ENCODE data around the gene TOP2A.
"Not testable (repeated sequence)": the region's sequence is repeated elsewhere in the genome, so short reads cannot be mapped to it uniquely, and the experiment has no call there.

TOP2A gene

GRCh38 chr17:40376541-40376940 lies 41.2 kb downstream of the TOP2A start:
- not testable (repeated sequence) for DNase-seq

GRCh38 chr17:40375786-40376185 lies 41.9 kb downstream of the TOP2A start:
- DNase-seq = not testable (repeated sequence)

DNA sequence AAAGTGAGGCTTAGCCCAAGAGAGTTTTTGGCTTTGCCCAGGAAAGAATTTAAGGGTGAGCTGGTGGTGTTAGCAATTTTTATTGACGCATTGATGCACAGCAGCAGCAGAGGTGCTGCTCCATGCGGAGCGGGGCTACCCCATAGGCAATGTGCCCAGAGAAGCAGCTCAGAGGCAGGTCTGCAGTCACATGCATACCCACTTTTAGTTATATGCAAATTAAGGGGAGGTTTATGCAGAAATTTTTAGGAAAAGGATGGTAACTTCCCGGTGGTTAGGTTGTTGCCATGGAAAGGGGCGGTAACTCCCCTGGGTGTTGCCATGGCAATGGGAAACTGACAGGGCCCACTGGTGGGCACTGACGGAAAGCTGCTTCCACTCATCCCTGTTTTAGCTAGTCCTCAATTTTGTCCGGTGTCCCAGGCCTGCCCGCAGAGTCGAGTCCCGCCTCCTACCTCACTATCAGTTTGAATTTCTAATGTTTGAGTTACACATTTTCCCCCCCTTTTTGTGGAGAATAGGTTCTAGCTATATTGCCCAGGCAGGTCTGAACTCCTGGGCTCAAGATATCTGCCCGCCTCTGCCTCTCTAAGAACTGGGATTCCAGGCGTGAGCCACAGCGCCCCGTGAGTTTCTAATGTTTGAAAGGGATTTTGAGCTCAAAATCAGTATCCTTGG lies 42.7 kb downstream of the TOP2A start:
- no peak for DNase-seq

- DNase-seq = no peak
Observed at GRCh38 chr17:40373999-40374398, 43.7 kb downstream of the TOP2A start.

DNA sequence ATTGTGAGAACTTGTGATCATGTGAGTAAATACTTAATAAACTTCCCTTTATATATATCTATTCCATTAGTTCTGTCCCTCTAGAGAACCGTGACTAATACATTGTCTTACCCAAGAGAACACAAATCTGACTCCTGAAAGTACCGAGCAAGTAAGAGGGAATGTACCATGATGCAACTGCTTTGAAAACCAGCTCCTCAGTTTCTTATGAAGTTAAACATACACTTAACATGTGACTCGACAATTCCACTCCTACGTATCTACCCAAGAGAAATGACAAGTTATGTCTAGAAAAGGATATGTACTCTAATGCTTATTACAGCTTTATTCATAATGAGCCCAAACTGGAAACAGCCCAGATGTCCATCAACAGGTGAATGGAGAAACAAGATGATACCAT lies 44.4 kb downstream of the TOP2A start:
- peak; percentile 57 for DNase-seq

DNA sequence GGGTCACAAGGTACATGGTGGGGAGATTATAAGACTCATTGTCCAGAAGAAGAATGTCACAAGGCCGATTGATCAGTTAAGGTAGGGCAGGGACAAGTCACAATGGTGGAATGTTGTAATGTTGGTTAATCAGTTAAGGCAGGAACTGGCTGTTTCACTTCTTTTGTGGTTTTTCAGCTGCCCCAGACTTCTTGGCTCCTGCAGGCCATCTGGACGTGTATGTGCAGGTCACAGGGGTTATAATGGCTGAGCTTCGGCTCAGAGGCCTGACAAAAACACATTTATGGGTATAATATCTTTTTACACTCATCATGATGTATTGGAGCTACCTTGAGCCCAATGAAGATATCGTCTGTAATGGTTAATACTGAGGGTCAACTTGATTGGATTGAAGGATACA lies 45.1 kb downstream of the TOP2A start:
- DNase-seq = not testable (repeated sequence)

DNA sequence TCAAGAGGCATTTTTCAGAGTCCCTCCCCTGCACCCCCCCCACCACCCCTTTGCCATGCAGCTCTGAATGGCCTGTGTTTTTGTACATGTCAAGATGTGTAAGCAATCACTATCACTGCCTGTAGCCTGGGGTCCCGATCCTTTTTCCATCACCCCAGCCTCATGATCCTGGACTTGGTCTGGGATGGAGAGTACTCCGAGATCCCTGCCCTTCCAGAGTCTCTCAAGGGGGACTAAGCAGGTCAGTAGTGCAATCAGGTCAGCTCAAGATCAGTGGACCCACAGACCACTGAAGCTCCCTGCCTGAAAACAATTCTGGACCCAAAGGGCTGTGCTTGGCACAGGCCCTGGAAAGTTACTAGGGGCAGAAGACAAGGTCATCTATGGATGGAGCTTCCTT lies 45.7 kb downstream of the TOP2A start:
- no peak for DNase-seq

DNA sequence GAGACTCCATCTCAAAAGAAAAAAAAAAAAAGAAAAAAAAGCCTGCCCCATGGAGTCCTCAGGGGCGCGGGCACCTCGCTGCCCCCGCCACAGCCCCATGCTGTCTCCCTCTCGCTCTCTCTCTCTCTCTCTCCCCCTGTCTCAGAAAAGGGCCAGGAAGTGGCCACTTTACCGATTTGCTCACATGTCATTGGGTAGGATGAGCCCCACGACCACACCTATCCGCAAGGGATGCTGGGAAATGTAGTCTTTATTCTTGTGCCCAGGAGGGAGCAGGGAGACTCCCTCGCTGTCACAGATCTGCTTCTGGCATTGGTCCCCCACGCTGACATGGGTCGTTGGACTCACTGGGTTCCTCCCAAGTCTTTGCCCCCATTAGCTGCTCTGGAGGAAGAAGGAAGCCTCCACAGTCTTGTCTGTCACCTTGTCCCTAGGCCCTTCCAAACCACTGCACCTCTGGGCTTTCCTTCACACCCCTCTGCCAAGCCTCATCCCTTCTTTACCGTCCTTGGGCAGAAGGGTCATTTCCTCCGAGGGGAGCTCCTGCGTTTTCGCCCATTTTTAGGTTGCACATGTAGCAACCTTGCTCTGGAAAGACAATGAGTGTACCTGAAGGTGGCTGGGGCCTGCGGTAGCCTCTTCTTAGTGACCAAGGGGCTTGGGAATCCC lies 46.3 kb downstream of the TOP2A start:
- peak; percentile 30 for DNase-seq

- no peak for DNase-seq
Observed at GRCh38 chr17:40369923-40370322, 47.8 kb downstream of the TOP2A start.

DNA sequence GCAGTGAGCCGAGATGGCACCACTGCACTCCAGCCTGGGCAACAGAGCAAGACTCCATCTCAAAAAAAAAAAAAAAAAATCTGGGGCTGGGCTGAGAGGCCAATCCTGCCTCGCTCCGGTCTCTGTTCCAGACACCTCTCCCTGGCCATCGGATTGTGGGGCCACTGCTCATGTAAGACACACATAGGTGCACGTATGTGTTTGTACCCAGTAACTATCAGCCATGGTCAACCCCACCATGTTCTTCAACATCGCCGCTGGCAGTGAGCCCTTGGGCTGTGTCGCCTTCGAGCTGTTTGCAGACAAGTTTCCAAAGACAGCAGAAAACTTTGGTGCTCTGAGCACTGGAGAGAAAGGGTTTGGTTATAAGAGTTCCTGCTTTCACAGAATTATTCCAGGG lies 50.0 kb downstream of the TOP2A start:
- DNase-seq = not testable (repeated sequence)

- DNase-seq = no peak
Observed at GRCh38 chr17:40366861-40367518, 50.7 kb downstream of the TOP2A start.

DNA sequence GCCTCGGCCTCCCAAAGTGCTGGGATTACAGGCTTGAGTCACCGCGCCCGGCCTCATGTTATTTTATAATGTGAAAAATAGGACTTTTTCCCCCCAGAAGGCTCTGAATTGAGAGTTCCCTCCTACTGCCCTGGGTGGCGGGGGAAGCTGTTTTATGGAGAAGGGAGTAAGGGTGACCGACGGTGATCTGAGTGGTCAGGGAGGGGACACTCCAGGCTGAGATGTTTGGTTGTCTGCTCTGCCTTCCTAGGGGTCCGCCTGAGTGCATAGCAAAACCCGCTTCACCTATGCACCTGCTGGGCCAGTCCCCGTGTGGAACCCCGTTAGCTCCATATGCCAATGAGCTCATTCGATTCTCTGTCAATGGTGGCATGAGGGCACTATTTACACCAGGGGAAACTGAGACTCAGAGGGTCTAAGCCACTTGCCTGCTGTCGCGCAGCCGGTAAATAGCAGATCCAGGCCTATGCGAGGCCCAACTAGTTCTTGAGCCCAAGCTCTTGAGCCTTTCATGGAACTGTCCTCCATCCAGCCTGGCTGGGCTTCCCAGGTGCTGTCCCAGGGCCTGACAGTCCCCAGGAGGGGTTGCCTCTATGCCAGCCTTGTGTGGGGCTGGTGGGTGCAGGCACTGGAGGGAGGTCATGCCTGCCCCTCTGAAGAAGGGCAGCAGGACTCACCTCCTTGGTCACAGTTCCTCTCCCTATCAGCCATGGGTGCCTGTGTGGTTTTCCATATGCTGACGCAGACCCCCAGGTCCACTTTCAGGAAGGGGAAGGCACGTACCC lies 51.4 kb downstream of the TOP2A start:
- no peak for DNase-seq

DNA sequence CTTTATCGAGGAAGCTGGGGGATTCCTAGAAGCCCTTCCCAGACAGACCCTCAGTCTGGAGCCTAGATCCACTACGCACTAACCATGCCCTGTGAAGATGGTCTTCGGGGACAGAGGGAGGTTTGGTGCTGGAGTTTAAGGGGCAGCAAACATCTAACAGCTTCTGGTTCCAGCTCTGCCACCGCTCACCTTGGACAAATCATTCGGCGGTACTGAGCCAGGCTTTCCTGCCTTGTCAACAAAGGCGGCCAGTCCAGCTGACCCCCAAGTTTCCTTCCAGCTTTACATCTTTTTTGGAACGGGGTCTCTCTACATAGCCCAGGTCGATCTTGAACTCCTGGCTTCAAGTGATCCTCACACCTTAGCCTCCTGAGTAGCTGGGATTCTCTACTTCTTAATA lies 52.8 kb downstream of the TOP2A start:
- no peak for DNase-seq

DNA sequence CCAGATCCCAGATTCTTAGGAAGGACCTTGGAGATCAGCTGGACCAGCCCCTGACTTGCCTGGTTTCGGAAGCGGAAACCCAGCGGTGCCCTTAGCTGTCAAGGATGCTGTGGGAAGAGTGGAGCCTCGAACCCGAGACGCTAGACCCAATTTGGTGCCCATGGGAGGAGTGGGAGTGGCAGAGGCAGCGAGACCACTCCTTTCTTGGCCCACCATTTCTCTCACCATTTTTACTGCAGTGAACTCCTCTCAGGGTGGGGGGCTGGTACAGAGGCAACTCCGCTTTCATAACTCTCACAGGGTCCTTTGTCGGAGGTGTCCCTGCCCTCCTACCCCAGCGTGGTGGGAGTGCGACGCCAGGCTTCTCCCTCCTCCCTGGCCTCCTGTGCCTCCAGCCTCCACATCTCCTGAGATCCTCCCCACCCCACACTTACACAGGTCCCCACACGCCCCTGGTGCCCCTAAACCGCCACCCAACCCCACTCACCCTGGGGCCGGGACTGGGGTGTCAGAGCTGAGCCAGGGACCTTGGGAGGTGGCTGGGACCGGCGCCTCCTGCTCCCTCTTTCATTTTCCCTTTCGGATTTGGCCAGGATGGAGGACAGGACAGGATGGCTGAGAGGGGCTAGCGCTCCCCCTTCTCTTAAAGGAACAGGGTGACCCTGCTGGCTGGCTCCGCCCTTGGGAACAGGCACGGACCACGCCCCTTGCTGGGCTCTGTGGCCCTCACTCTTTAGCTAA lies 53.4 kb downstream of the TOP2A start, which contains the start of gene GJD3:
Gene GJD3, minus strand, starts transcription at position 617 of the 741 bp plus-strand sequence. CDS start 922 bp downstream, outside the sequence.
- DNase-seq = no peak

DNA sequence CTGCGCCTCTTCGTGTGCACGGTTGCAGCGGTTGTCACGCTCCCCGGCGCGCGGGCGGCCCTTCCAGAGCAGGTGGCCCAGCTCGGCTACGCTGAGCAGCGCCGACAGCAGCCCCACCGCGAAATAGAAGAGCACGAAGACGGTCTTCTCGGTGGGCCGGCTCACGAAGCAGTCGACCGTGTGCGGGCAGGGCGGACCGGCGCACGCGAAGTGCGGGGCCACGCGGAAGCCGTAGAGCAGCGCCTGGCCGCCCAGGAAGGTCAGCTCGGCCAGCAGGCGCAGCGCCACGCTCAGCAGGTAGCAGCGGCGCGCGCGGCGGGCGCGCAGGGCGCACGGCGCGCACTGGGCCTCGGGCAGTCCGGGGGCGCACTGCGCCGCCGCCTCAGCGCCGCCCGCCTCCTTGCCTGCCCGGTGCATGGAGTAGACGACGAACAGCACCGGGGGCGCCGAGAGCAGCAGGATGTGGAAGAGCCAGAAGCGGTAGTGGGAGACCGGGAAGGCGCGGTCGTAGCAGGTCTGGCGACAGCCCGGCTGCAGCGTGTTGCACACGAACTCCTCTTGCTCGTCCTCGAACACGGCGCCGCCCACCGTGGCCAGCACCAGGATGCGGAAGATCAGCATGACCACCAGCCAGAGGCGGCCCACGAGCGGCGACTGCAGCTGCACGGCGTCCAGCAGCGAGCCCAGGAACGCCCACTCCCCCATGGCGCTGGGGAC lies 54.4 kb downstream of the TOP2A start:
- peak; percentile 35 for DNase-seq

- DNase-seq = peak; percentile 76
Observed at GRCh38 chr17:40362696-40363110, 55.0 kb downstream of the TOP2A start.

DNA sequence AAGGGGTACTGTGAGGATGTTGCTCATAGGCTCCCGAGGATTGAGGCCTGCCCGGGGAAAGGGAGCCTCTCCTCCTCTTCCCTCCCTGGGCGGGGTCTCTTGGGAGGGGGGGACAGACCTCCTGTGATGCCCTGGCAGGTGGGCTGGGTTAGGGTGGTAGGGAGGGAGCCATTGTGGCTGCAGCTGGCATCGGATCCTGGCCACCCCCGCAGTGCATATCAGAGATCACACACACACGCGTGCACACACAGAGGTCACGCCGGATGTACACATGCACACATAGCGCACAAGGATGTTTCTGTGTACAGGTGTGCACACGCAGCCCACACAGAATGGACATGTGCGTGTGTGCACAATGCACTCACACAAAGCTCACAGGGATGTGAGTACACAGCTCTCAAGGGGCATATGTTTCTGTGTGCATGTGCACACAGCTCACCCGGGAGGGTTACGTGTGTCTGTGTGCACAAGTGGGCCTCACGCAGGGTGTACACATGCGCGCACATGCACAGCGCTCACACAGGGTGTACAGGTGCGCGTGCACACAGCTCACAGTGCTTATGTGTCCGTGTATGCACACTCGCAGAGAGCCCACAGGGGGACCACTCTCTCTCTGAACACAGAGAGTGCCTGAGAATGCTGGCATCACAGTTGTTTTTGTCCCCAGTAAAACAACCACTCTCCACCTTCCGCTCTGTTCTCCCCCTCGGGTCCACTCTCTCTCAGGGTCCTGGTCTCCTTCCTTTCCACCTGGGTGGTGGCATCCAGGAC lies 55.6 kb downstream of the TOP2A start:
- no peak for DNase-seq

GRCh38 chr17:40361063-40361924 lies 56.4 kb downstream of the TOP2A start:
- DNase-seq = no peak

DNA sequence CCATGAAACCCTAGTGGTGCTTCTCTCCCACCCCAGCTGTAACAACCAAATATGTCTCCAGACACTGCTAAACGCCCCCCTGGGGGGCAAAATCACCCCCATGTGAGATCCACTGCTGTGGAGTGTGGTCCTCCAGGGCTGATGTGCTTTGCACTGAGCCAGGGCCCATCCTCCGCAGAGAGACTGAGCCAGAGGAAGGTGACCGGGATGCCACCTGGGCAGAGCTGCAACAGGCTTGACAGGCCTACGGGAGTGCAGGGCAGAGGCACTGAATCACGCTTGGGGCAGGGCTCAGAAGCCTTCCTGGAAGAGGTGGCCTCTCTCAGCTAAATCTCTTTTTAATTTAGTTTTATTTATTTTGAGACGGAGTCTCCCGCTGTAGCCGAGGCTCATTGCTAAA lies 57.6 kb downstream of the TOP2A start:
- DNase-seq = no peak
